BJ (cell line): ENCODE measurements around the gene ATP6V1B1. TPM values are rescaled to one million over a fixed set of nuclear protein-coding genes. Genes with fewer than 3 reads are reported as not detected.
A peak's percentile ranks its signal among the peaks of the same experiment; 100 is the strongest.

Source experiments
- CTCF ChIA-PET: fragments of 350-600 bp; formaldehyde crosslinking; extraction: SDS; loops from one replicate; lab custom pipeline; 2021; ENCODE audit warnings: antibody characterized with exemption, inconsistent platforms; lab: Yijun Ruan, JAX
- POLR2A ChIA-PET: fragments of 300-600 bp; sonication (Branson Sonifier 250); formaldehyde crosslinking; extraction: SDS; loops from one replicate; lab custom pipeline; 2021; ENCODE audit warnings: antibody characterized with exemption; lab: Charles Lee
- DNase-seq: peaks from one replicate; pipeline ENCODE4 v3.0.0-alpha.2; 2011; ENCODE audit warnings: low read depth
- H3K27me3 ChIP-seq: 2 replicates; pipeline ENCODE4 v1.6.0; 2011; ENCODE audit warnings: low read length; ENCODE audit not compliant: control insufficient read depth, insufficient read depth
- H3K36me3 ChIP-seq: 2 replicates; pipeline ENCODE4 v1.5.1; 2011; ENCODE audit warnings: low read length; ENCODE audit not compliant: control insufficient read depth, insufficient read depth
- H3K4me3 ChIP-seq: 2 replicates; pipeline ENCODE4 v1.5.1; 2011; ENCODE audit warnings: low read depth, mild to moderate bottlenecking, control low read depth, low read length
- polyA plus RNA-seq: library from polyadenylated mRNA; depleted of rRNA; stranded (reverse); fragments of >200 nt; gene quantifications from 2 replicates; pipeline ENCODE4 v1.2.3, GENCODE V29; 2011
- TF ChIP-seq, protein P1 (sequence below): IDR thresholded peaks from 2 replicates; pipeline ENCODE4 v1.5.1; 2011; ENCODE audit warnings: low read depth, mild to moderate bottlenecking, control low read depth, inconsistent platforms, low read length, moderate library complexity; ENCODE audit not compliant: insufficient read depth

The ATP6V1B1 gene
- polyA plus RNA-seq, 1 experiment: 1.3 TPM

DNA sequence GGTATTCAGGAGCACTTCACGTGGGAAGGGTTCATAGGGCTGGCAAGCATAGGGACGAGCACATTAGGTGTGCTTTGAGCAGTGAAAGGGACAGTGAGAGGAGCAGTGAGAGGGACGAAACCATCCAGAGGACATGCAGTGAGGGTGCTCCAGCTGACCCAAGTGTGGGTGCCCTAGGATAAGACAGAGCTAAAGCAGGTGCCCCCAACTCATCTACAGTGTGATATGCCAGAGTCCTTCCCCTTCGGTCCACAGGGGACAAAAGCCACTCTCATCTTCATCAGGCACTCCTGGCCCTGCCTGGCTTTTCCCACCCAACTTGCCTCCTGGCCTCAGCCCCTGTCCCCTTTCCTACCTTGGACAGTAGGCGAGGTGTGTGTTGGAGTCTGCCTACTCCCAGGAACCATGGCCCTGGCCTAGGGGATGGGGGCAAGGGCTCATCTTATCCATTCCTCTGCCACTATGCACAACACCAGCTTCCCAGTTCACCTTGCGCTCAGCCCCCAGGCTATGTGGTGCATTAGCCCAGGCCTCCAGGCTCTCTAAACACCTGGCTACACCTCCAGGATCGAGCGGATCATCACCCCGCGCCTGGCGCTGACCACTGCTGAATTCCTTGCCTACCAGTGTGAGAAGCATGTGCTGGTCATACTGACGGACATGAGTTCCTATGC, 26.6 kb downstream of the ATP6V1B1 start:
- H3K4me3 ChIP-seq: no peak overlapping the region
- H3K27me3 ChIP-seq: peaks cover 1% of the 10 kb centered on the region; the same call in 1 of the 2 replicates
- no peaks in the 10 kb centered on the region for H3K36me3 ChIP-seq
- TF ChIP-seq, protein P1, sequence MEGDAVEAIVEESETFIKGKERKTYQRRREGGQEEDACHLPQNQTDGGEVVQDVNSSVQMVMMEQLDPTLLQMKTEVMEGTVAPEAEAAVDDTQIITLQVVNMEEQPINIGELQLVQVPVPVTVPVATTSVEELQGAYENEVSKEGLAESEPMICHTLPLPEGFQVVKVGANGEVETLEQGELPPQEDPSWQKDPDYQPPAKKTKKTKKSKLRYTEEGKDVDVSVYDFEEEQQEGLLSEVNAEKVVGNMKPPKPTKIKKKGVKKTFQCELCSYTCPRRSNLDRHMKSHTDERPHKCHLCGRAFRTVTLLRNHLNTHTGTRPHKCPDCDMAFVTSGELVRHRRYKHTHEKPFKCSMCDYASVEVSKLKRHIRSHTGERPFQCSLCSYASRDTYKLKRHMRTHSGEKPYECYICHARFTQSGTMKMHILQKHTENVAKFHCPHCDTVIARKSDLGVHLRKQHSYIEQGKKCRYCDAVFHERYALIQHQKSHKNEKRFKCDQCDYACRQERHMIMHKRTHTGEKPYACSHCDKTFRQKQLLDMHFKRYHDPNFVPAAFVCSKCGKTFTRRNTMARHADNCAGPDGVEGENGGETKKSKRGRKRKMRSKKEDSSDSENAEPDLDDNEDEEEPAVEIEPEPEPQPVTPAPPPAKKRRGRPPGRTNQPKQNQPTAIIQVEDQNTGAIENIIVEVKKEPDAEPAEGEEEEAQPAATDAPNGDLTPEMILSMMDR: no peak
- ChIA-PET POLR2A (no interaction called here), CTCF (interaction anchor here (1.0 to 6.3 kb wide), 5 partner anchors 15 to 139 kb away, joined by 3 to 46 read pairs (median 18); partner anchors contain the start of gene ANKRD53)
- no peak for DNase-seq

DNA sequence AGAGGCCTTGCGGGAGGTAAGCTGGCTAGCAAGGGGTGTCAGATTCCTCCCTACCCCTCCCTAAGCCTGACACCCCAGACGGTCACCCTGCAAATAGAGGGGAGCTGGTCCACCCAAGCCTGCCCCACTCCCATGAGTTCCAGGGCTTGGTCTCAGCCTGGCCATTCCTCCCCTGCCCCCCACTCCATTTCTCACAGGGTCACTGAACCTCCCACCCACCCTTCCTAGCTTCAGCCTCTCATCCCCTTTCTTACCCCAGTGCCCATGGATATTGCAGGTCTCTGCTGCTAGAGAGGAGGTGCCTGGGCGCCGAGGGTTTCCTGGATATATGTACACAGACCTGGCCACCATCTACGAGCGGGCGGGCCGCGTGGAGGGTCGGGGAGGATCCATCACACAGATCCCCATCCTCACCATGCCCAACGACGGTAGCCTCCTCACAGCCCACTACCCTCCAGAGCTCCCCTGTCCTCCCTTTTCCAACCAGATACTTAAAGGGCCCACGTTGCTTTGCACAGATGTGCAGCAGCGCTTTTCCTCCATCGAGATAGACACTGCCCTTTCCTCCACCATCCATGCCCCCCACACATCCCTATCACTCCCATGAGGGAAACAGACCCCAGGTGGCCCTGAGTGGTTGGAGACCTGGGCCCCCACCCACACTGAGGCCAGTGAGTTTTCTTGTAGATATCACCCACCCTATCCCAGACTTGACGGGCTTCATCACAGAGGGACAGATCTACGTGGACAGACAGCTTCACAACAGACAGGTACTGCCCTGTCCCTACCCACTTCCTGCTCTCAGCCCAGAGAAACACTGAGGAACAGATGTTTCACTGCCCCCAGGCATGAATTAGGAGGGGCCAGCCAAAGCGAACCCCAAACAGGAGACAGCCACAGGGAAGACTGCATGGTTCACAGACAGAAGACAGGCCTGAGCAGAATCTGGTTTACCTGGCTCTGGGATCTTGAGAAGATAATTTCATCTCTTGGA, 27.5 kb downstream of the ATP6V1B1 start:
- Histone ChIP-seq H3K36me3 (no peaks in the 10 kb centered on the region), H3K4me3 (no peak overlapping the region), H3K27me3 (peaks cover 1% of the 10 kb centered on the region; the same call in 1 of the 2 replicates)
- ChIA-PET CTCF (interaction anchor here (1.4 to 6.3 kb wide), 11 partner anchors 9 to 138 kb away, joined by 3 to 46 read pairs (median 10); partner anchors contain the start of genes ANKRD53 and NAGK), POLR2A (no interaction called here)
- no peak for DNase-seq
- TF ChIP-seq, protein P1: no peak

DNA sequence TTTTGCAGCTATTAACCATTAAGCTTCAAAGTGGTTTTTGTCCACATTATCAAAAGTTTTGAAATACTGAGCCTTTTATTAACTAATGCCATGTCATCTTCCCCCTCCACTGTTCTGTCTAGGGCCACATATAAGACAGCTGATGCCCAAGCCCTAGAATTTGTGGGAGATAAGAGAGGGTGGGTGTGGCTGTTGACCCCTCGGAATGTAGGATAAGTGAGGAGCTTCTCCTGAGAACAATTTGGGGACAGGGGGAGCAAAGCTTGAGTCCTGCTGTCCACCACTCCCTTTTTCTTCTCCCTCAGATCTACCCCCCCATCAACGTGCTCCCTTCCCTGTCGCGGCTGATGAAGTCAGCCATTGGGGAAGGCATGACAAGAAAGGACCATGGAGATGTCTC, 28.4 kb downstream of the ATP6V1B1 start:
- ChIA-PET CTCF (interaction anchor here (0.7 to 6.3 kb wide), 14 partner anchors 9 to 107 kb away, joined by 3 to 46 read pairs (median 6); partner anchors contain the start of genes ANKRD53 and NAGK), POLR2A (no interaction called here)
- Histone ChIP-seq H3K27me3 (peaks cover 1% of the 10 kb centered on the region; the same call in 1 of the 2 replicates), H3K36me3 (no peaks in the 10 kb centered on the region), H3K4me3 (no peak overlapping the region)
- DNase-seq: no peak
- TF ChIP-seq, protein P1: no peak

DNA sequence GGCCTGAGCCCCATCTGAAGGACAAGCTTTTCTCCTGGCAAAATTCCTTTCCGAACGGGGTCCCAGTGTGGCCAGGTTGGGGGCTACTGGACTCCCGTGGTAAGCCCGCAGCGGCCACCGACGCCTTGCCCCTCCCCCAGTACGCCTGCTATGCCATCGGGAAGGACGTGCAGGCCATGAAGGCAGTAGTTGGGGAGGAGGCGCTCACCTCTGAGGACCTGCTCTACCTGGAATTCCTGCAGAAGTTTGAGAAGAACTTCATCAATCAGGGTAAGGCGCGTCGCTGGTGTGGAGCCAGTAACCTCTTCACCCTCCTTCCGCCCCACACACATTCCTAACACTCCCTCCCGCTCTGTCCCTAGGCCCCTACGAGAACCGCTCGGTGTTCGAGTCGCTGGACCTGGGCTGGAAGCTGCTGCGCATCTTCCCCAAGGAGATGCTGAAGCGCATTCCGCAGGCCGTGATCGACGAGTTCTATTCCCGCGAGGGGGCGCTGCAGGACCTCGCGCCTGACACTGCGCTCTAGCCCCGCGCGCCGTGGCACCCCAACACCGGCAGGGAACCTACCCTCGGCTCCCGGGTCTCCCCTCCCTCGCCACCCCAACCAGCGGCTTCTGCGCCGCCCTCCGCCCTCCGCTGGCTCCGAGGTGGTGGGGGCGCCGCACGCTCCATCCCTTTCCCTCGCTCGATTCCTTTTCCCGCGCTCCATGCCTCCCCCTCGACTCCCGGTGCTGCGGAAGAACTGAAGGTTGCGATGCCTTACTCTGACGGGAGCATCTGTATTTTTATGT, 29.1 kb downstream of the ATP6V1B1 start:
- DNase-seq: no peak

More for the DNA sequence above, 29.1 kb downstream of the ATP6V1B1 start:
- Histone ChIP-seq H3K4me3 (peak overlapping the region; percentile 37), H3K27me3 (peaks cover 1% of the 10 kb centered on the region; the same call in 1 of the 2 replicates), H3K36me3 (no peaks in the 10 kb centered on the region)
- TF ChIP-seq, protein P1: peak; percentile 83
- ChIA-PET CTCF (interaction anchor here (0.7 to 6.3 kb wide), 17 partner anchors 9 to 188 kb away, joined by 3 to 46 read pairs (median 5); partner anchors contain the start of genes ANKRD53 and NAGK), POLR2A (no interaction called here)
